T1000 (cell line): ENCODE data around the gene DNER.
A peak's percentile ranks its signal among the peaks of the same experiment; 100 is the strongest.
"Not testable (repeated sequence)": the region's sequence is repeated elsewhere in the genome, so short reads cannot be mapped to it uniquely, and the experiment has no call there.

Experiments used
- DNase-seq: peaks from one replicate; lab custom pipeline; 2025; ENCODE audit warnings: mixed read lengths; lab: John Stamatoyannopoulos, UW

Gene DNER

DNA sequence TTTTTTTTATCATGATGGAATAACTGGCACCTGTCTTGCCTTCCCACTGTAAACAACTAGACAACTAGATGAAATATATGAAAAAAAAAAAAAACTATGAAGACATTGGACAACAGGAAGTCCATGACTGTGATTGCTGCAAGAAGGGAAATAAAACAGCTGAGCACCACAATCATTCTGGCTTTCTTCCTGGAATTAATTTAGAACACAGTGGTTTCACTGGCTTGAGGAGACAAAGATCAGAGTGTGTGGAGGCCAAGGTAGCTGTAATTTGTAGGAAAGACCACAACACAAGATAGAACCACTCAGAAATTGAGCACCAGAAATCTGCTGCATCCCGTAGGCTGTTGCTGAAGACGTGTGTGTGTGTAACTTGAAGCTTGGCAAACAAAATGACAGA lies 322.2 kb downstream of the DNER start:
- no peak for DNase-seq

DNA sequence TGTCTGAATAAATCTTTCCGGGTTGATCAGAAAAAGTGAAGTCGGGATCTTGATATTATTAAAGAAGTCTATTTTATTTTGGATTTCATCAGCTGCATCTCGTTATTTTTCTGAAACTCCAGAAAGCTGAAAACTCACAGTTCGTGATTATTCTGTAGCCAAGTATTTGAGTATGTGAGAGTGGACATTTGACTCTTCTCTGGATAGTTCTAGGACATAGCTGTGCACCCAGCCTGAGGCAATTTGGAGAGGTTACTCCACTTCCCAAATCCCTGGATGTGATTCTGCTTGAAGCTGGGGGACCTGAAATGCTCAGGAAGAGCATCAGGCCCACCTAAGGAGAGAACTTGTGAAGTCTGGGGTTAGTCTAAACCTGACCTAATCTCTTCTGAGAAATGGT lies 325.6 kb downstream of the DNER start:
- no peak for DNase-seq

- DNase-seq = no peak
Measured at GRCh38 chr2:229387866-229388265, 326.5 kb downstream of the DNER start.

DNA sequence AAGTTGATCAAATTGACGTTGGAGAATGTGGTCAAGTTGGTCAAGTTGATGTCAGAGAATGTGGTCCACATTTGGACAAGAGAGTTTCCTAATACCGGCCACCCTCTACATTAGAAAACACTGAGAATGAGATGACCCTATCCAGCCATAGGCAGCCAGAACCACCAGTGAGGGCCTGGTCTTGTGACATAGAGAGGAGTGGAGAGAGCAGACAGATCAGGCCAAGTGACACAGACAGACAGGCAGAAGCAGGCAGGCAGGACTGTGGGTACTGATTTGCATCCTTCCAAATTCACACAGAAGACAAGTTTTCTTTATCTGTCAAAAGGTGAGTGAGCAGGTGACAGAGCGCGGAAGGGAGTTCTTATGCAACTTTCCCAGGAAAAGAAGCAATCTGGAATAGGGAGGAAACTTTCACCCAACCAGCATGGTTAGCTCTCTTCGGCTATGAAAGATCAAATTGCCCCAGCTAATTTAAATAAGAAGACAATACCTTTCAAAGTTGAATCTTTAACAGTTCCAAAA lies 334.2 kb downstream of the DNER start:
- DNase-seq = no peak

DNA sequence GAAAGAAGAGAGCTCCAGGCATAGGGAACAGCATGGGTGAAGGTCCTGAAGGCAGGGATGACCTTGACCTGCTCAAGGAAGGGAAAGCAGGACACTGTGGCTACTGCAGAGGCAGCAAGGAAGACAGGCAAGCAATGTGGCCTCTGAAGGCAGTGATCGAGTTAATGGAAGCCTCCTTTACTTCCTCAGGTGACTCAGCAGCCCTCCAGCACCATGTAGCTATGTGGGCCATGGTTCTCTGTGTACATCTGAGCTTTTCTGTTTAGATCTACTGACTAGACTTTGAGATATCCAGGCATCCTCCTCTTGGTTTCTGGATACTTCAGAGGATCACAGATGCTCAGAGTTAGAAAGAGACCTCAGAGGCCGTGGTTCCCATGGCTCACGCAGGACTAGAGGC lies 336.0 kb downstream of the DNER start:
- no peak for DNase-seq

- DNase-seq = no peak
Measured at GRCh38 chr2:229376866-229377265, 337.5 kb downstream of the DNER start.

- no peak for DNase-seq
Measured at GRCh38 chr2:229375251-229375650, 339.1 kb downstream of the DNER start.

DNA sequence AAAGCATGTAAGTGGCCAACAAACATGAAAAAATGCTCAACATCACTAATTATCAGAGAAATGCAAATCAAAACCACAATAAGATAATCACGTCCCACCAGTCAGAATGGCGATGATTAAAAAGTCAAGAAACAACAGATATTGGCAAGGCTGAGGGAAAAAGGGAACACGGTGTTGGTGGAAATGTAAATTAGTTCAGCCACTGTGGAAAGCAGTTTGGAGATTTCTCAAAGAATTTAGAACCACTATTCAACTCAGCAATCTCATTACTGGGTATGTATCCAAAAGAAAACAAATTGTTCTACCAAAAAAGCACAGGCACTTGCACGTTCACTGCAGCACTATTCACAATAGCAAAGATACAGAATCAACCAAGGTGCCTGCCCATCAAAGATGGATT lies 341.0 kb downstream of the DNER start:
- not testable (repeated sequence) for DNase-seq

- DNase-seq = no peak
Measured at GRCh38 chr2:229372207-229372606, 342.1 kb downstream of the DNER start.

- no peak for DNase-seq
Measured at GRCh38 chr2:229371086-229371485, 343.3 kb downstream of the DNER start.

GRCh38 chr2:229370509-229370908 lies 343.8 kb downstream of the DNER start:
- DNase-seq = no peak

- no peak for DNase-seq
Measured at GRCh38 chr2:229363185-229363814, 351.1 kb downstream of the DNER start.

DNA sequence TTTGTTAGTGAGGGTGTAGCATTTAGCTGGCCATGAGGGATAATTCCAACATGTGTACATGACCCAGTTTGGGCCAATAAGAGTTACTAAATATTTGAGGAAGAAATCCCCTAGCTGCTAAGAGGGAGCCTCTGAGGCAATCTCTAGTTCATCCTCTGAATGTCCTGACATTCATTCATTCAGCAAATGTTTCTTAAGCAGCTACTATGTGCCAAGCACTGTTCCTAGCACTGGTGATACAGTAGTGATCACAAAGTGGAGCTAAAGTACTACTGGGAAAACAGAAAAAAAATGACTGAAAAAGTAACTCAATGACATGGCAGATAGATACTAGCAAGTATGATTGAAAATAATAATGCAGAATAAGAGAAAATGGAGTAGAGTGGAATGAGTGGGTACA lies 363.5 kb downstream of the DNER start:
- DNase-seq = no peak

DNA sequence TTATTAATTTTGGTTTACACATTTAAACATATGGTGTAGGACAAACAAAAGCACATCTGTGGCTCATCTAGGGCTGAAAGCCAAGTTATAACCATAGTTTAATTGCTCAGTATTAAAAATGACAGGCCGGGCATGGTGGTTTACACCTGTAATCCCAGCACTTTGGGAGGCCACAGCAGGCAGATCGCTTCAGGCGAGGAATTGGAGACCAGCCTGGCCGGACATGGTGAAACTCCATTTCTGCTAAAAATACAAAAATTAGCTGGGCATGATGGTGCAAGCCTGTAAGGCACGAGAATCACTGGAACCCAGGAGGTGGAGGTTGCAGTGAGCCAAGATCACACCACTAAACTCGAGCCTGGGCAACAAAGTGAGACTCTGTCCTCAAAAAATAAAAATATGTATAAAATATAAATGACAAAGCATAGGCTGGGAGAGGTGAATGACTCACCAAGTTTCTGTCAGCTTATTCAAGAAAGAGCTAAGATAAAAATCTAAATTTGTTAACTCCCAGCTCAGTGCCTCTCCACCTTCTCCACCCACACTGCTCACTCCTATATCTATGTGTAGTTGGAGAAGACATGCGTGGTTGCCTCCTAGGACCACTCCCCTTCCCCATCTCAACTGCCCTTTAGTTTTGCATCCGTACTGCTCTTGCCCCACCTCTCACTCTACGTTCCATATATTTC lies 364.1 kb downstream of the DNER start:
- DNase-seq = no peak

DNA sequence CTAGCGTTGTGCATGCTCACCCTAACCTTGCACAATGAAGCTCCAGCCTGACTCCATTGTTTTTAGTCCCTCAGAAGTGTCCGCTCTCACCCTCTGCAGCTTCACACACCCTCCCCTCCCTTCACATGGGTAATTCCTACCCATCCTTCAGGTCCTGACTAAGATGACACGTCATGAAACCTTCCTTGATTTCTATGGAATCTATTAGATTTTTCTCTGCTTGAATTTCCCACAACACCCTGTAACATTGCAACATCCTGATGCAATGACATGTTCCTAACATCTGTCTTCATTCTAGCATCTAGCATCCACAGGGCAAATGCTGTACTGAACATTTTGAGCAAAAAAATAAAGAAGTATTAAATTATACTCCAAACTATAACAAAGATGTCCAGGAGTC lies 366.2 kb downstream of the DNER start:
- DNase-seq = no peak

DNA sequence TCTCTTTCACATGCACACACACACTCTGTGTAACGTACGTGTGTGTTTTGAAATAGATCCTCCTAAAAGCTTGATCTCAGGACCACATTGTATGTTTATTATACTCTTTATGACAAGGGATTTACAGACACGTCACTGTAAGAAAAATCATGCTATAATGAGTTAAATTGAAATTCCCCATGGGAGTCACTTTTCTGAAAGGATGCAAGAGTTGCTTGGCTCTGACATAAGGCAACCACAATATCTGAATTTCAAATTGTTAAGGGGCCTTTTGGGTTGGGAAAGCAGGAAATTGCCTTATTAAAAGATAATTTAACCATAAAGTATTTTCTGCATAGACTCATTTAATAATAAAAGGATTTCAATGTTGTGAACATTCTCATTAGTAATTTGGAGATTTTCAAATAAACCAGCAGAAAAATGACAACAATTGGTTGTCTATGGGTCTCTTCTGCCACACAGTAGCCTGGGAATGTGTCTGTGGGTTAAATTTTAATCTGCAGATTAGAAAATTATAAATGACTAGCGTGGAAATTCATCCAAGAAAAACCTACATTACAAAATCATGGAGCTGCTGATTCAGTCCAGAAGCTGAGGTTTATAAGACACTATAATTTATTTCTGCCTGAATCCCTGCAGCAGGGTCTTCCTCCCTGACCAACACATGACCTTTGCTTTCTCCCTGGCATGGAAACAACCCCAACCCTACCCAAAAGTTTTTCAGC lies 367.4 kb downstream of the DNER start:
- DNase-seq = no peak

DNA sequence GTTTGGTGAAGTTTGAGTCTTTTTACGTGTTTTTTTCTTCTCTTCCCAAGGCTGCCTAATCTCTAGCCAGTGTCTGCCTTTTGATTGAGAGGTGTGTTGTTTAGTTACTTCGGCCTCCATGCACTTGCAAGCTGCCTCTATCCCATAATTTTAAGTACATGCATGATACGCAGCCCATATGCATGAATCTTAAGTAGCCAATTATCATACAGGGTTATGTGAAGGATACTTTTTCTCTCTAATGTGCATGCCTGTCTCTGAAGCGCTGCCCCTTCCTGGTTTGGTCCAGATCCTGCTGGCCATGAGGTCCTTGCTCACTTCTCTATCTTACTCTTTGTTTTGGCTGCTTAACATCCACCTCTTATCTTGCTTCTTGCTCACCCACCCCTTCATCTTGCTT lies 369.4 kb downstream of the DNER start:
- no peak for DNase-seq

GRCh38 chr2:229344151-229344551 lies 370.2 kb downstream of the DNER start:
- DNase-seq = no peak

DNA sequence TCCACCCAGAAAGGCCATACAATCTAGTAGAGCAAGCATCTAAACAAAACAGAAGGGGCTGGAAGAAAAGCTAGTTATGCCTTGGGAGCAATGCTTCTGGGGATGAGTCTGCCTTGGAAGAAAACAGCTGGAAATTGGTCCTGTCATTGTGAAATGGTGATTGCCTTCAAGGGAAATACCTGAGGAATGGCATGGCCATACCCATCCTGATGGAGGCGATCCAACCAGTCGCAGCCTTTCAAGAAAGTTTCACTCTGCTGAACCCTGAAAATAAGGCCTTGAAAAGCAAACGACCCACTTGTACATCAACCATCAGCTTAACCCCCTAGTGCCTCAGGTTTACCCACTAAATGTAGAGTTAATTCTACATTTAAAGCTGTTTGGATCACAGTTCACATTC lies 370.7 kb downstream of the DNER start:
- no peak for DNase-seq

DNA sequence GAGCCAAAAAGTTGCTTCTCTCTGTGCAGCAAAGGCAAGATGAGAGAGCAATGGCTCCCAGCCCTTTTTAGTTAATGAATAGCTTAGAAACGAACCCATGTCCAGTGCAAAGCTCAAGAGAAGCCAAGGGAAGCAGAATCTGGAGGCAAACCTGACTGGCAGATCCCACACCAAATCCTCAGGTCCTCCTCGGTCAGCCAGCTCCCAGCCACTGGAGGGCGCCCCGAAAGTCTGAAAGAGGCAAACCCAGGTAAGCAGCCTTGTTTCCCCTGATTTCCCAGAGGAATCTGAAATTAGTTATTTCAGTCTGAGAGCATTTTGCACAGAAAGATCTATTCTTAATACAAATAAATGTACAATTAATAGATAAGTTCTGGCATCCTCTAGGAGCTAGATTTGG lies 372.0 kb downstream of the DNER start:
- no peak for DNase-seq

- no peak for DNase-seq
Measured at GRCh38 chr2:229340086-229340760, 374.1 kb downstream of the DNER start.

GRCh38 chr2:229339618-229340017 lies 374.7 kb downstream of the DNER start:
- DNase-seq = peak; percentile 11

GRCh38 chr2:229339171-229339570 lies 375.2 kb downstream of the DNER start:
- not testable (repeated sequence) for DNase-seq
